SK-N-SH treated with all-trans-retinoic acid at 6 μM for 48 hours (cell line): Measurements from ENCODE around the gene GABPB2.

Source experiments
- ATAC-seq: fragments of 200-7000 bp; cut with Tn5 transposase; 3 replicates; pipeline ENCODE4 v1.9.1; 2020; ENCODE audit warnings: mild to moderate bottlenecking, moderate library complexity
- BACH2 ChIP-seq: fragments of 250-450 bp; sonication (Bioruptor Pico); IDR thresholded peaks from 2 replicates; pipeline ENCODE4 v1.9.0; 2021; ENCODE audit warnings: mild to moderate bottlenecking, borderline replicate concordance
- CREB5 ChIP-seq: fragments of 250-450 bp; sonication (Bioruptor Pico); IDR thresholded peaks from 2 replicates; pipeline ENCODE4 v1.5.1; 2020; ENCODE audit warnings: low read depth, mild to moderate bottlenecking, moderate library complexity
- CSDC2 ChIP-seq: fragments of 250-450 bp; sonication (Bioruptor Pico); IDR thresholded peaks from 2 replicates; pipeline ENCODE4 v1.5.0; 2020; ENCODE audit warnings: mild to moderate bottlenecking, moderate library complexity
- CSRNP3 ChIP-seq: fragments of 250-450 bp; sonication (Bioruptor Pico); IDR thresholded peaks from 2 replicates; pipeline ENCODE4 v1.5.1; 2021; ENCODE audit warnings: mild to moderate bottlenecking, moderate library complexity
- ESRRG ChIP-seq: fragments of 250-450 bp; sonication (Bioruptor Pico); IDR thresholded peaks from 2 replicates; pipeline ENCODE4 v1.6.1; 2021; ENCODE audit warnings: mild to moderate bottlenecking
- GLIS3 ChIP-seq: fragments of 250-450 bp; sonication (Bioruptor Pico); IDR thresholded peaks from 2 replicates; pipeline ENCODE4 v1.5.0; 2020; ENCODE audit warnings: mild to moderate bottlenecking, moderate library complexity
- ISL1 ChIP-seq: fragments of 250-450 bp; sonication (Bioruptor Pico); IDR thresholded peaks from 2 replicates; pipeline ENCODE4 v2.1.2; 2022; ENCODE audit warnings: mild to moderate bottlenecking, moderate library complexity
- PATZ1 ChIP-seq: fragments of 250-450 bp; sonication (Bioruptor Pico); IDR thresholded peaks from 2 replicates; pipeline ENCODE4 v1.8.0; 2020; ENCODE audit warnings: mild to moderate bottlenecking, moderate library complexity, borderline replicate concordance
- POU6F1 ChIP-seq: fragments of 250-450 bp; sonication (Bioruptor Pico); IDR thresholded peaks from 2 replicates; pipeline ENCODE4 v1.8.0; 2021; ENCODE audit warnings: low read depth, mild to moderate bottlenecking, moderate library complexity, borderline replicate concordance
- PPARA ChIP-seq: fragments of 250-450 bp; sonication (Bioruptor Pico); IDR thresholded peaks from 2 replicates; pipeline ENCODE4 v1.5.0; 2020; ENCODE audit warnings: mild to moderate bottlenecking, borderline replicate concordance
- RARB ChIP-seq: fragments of 250-450 bp; sonication (Bioruptor Pico); IDR thresholded peaks from 2 replicates; pipeline ENCODE4 v1.8.0; 2021; ENCODE audit warnings: mild to moderate bottlenecking, moderate library complexity
- TCF4 ChIP-seq: fragments of 250-450 bp; sonication (Bioruptor Pico); IDR thresholded peaks from 2 replicates; pipeline ENCODE4 v1.8.0; 2021; ENCODE audit warnings: mild to moderate bottlenecking, moderate library complexity, borderline replicate concordance
- TOX ChIP-seq: fragments of 250-450 bp; sonication (Bioruptor Pico); IDR thresholded peaks from 2 replicates; pipeline ENCODE4 v1.8.0; 2021; ENCODE audit warnings: mild to moderate bottlenecking, moderate library complexity, borderline replicate concordance
- ZFP3 ChIP-seq: fragments of 250-450 bp; sonication (Bioruptor Pico); IDR thresholded peaks from 2 replicates; pipeline ENCODE4 v1.5.0; 2020; ENCODE audit warnings: mild to moderate bottlenecking, moderate library complexity
- ZFP30 ChIP-seq: fragments of 450-650 bp; formaldehyde crosslinking; IDR thresholded peaks from 2 replicates; pipeline ENCODE4 v1.5.0; 2022; ENCODE audit warnings: mild to moderate bottlenecking, moderate library complexity
- ZNF565 ChIP-seq: fragments of 450-650 bp; formaldehyde crosslinking; conservative IDR thresholded peaks from 2 replicates; pipeline ENCODE4 v1.5.0; 2020; ENCODE audit warnings: low read depth, mild to moderate bottlenecking, moderate library complexity
- ZNF8 ChIP-seq: fragments of 450-650 bp; formaldehyde crosslinking; IDR thresholded peaks from 2 replicates; pipeline ENCODE4 v1.5.0; 2020; ENCODE audit warnings: mild to moderate bottlenecking, moderate library complexity

The GABPB2 gene

GRCh38 chr1:151144474-151145303, 74.1 kb downstream of the GABPB2 start:
- TF ChIP-seq GLIS3 (CRISPR knock-in tag) (no peak), CSDC2 (CRISPR knock-in tag) (no peak), ESRRG (CRISPR knock-in tag) (no peak), BACH2 (no peak), ISL1 (CRISPR knock-in tag) (no peak), POU6F1 (no peak), TOX (no peak), CSRNP3 (CRISPR knock-in tag) (no peak), ZFP30 (no peak)
- no peak for ATAC-seq

GRCh38 chr1:151145304-151146071, 74.9 kb downstream of the GABPB2 start:
- ATAC-seq = peak; percentile 34
- TF ChIP-seq POU6F1 = no peak
- TF ChIP-seq GLIS3 (CRISPR knock-in tag) = no peak
- no peak for TF ChIP-seq RARB (CRISPR knock-in tag)
- no peak for TF ChIP-seq CREB5 (CRISPR knock-in tag)
- TF ChIP-seq ZNF565 (CRISPR knock-in tag) = no peak
- TF ChIP-seq TCF4 = no peak
- no peak for TF ChIP-seq CSRNP3 (CRISPR knock-in tag)
- no peak for TF ChIP-seq BACH2
- no peak for TF ChIP-seq ZNF8 (CRISPR knock-in tag)
- no peak for TF ChIP-seq PPARA
- no peak for TF ChIP-seq PATZ1 (CRISPR knock-in tag)
- TF ChIP-seq TOX = no peak
- TF ChIP-seq ZFP3 (CRISPR knock-in tag) = no peak

- peak; percentile 50 for ATAC-seq
- TF ChIP-seq ESRRG (CRISPR knock-in tag) = no peak
- TF ChIP-seq ISL1 (CRISPR knock-in tag) = no peak
- TF ChIP-seq ZFP30 = no peak
- no peak for TF ChIP-seq CREB5 (CRISPR knock-in tag)
- no peak for TF ChIP-seq PATZ1 (CRISPR knock-in tag)
- TF ChIP-seq TOX = no peak
- TF ChIP-seq POU6F1 = no peak
- TF ChIP-seq ZFP3 (CRISPR knock-in tag) = no peak
- TF ChIP-seq CSDC2 (CRISPR knock-in tag) = no peak
- no peak for TF ChIP-seq RARB (CRISPR knock-in tag)
These were observed 75.5 kb downstream of the GABPB2 start for GRCh38 chr1:151146072-151146411.
